ENCODE results near the gene SMG7. TPM values are rescaled to one million over a fixed set of nuclear protein-coding genes. Genes with fewer than 3 reads are reported as not detected.

Gene SMG7
- total and polyA plus RNA-seq, 9 donors = 21.8 to 65.3 (median 47.2) TPM

DNA sequence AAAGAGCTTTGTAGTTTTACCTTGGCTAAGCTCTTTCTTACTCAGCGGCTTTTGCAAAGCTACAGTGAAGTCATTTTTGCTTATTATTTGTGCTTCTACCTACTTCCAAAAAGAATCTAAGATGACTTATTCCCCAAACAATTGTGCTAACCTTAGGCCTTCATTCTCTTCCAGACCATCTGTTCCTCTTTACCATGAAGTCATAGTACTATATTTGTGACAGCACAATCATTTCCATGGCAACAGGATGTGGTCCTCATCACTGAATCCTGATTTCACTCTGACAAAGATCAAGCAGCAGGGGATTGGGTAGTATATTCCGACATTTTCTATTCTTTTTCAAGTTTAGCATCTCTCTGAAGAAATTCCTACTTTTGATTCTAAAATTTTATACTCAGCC is 29.3 kb upstream of the SMG7 start:
- no peak for DNase-seq
- TF ChIP-seq POLR2A (IDR thresholded peaks at IDR 0.05) = no peak
- TF ChIP-seq EP300 (IDR thresholded peaks at IDR 0.05) = no peak
- TF ChIP-seq, protein P1, sequence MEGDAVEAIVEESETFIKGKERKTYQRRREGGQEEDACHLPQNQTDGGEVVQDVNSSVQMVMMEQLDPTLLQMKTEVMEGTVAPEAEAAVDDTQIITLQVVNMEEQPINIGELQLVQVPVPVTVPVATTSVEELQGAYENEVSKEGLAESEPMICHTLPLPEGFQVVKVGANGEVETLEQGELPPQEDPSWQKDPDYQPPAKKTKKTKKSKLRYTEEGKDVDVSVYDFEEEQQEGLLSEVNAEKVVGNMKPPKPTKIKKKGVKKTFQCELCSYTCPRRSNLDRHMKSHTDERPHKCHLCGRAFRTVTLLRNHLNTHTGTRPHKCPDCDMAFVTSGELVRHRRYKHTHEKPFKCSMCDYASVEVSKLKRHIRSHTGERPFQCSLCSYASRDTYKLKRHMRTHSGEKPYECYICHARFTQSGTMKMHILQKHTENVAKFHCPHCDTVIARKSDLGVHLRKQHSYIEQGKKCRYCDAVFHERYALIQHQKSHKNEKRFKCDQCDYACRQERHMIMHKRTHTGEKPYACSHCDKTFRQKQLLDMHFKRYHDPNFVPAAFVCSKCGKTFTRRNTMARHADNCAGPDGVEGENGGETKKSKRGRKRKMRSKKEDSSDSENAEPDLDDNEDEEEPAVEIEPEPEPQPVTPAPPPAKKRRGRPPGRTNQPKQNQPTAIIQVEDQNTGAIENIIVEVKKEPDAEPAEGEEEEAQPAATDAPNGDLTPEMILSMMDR (IDR thresholded peaks at IDR 0.05) = no peak
- Histone ChIP-seq H3K36me3 (no peaks in the 10 kb centered on the region), H3K27ac (no peak overlapping the region), H3K9me3 (no peaks in the 10 kb centered on the region), H3K4me1 (ENCODE audit: insufficient read depth) (no peaks in the 10 kb centered on the region), H3K27me3 (no peaks in the 10 kb centered on the region), H3K4me3 (no peak overlapping the region)
- intact Hi-C loops (cut with DNase I) = no loop called here
- WGBS, 3 donors = 90 to 96% (median 95%) methylated on average over 2 of the region's 2 CpGs

GRCh38 chr1:183443466-183443865 is 28.8 kb upstream of the SMG7 start:
- no peaks in the 10 kb centered on the region for H3K9me3 ChIP-seq

DNA sequence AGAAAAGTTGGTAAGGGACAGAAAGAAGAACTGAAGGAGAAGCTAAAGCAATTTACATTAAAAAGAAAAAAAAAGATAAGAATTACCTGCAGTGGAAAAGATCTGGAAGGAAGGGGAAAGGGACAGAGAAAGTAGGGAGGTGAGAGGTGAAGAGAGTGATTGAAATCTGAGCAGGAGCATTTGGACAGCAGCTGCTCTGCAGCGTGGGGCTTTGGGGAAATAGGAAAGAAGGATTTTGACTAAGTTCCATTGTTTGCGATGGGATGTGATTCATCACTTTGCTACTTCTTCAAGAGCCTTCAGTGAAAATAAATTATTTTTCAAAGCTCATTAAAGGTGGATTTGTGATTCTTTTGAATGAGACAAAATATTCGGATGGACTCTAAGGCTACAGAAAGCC is 28.1 kb upstream of the SMG7 start:
- no peak for DNase-seq
- WGBS, 3 donors = 30 to 41% (median 40%) methylated on average over 3 of the region's 3 CpGs
- H3K4me1 ChIP-seq (ENCODE audit: insufficient read depth) = no peaks in the 10 kb centered on the region
- H3K27ac ChIP-seq = no peak overlapping the region
- H3K36me3 ChIP-seq = no peaks in the 10 kb centered on the region
- H3K9me3 ChIP-seq = no peaks in the 10 kb centered on the region
- no peaks in the 10 kb centered on the region for H3K27me3 ChIP-seq
- intact Hi-C loops (cut with DNase I) = no loop called here
- TF ChIP-seq, protein P1 (IDR thresholded peaks at IDR 0.05) = no peak
- no peak for TF ChIP-seq EP300 (IDR thresholded peaks at IDR 0.05)
- TF ChIP-seq POLR2A (IDR thresholded peaks at IDR 0.05) = no peak
- no peak overlapping the region for H3K4me3 ChIP-seq

More at GRCh38 chr1:183443466-183443865, 28.8 kb upstream of the SMG7 start:
- no peaks in the 10 kb centered on the region for H3K4me1 ChIP-seq (ENCODE audit: insufficient read depth)
- no peak overlapping the region for H3K4me3 ChIP-seq
- no peaks in the 10 kb centered on the region for H3K27me3 ChIP-seq
- no peak overlapping the region for H3K27ac ChIP-seq
- H3K36me3 ChIP-seq = no peaks in the 10 kb centered on the region
- TF ChIP-seq, protein P1 (IDR thresholded peaks at IDR 0.05) = no peak
- TF ChIP-seq EP300 (IDR thresholded peaks at IDR 0.05) = no peak
- TF ChIP-seq POLR2A (IDR thresholded peaks at IDR 0.05) = no peak
- WGBS, 3 donors = 48 to 63% (median 57%) methylated on average over 1 of the region's 1 CpG
- intact Hi-C loops (cut with DNase I) = no loop called here
- DNase-seq = no peak

- H3K36me3 ChIP-seq = no peaks in the 10 kb centered on the region
Measured at GRCh38 chr1:183449223-183449770, 23.0 kb upstream of the SMG7 start.

More at GRCh38 chr1:183449223-183449770, 23.0 kb upstream of the SMG7 start:
- TF ChIP-seq POLR2A (IDR thresholded peaks at IDR 0.05) (no peak), EP300 (IDR thresholded peaks at IDR 0.05) (no peak)
- TF ChIP-seq, protein P1 (IDR thresholded peaks at IDR 0.05) = no peak
- Histone ChIP-seq H3K9me3 (no peaks in the 10 kb centered on the region), H3K4me3 (no peak overlapping the region), H3K4me1 (ENCODE audit: insufficient read depth) (no peaks in the 10 kb centered on the region), H3K27ac (no peak overlapping the region), H3K27me3 (no peaks in the 10 kb centered on the region)
- intact Hi-C loops (cut with DNase I) = loop anchor here in 1 of 4 donors (5.0 kb wide), 1 partner anchor 87 kb away; no protein-coding TSS in a partner anchor
- no peak for DNase-seq
- WGBS, 3 donors = 87 to 91% (median 89%) methylated on average over 13 of the region's 13 CpGs
